ENCODE measurements around the gene MXRA5.

- no peak for TF ChIP-seq CTCF (IDR thresholded peaks at IDR 0.05)
- no peak for TF ChIP-seq EZH2phosphoT487 (IDR thresholded peaks at IDR 0.05)
These were observed 24.2 kb upstream of the MXRA5 start for GRCh38 chrX:3370656-3371055.

Data from neural progenitor cell (in vitro differentiated cells).